ENCODE data around the gene ZNHIT6.
A peak's percentile ranks its signal among the peaks of the same experiment; 100 is the strongest.
"Not testable (repeated sequence)": the region's sequence is repeated elsewhere in the genome, so short reads cannot be mapped to it uniquely, and the experiment has no call there.

ZNHIT6 gene

GRCh38 chr1:85718678-85719340, 10.6 kb upstream of the ZNHIT6 start:
- H3K4me3 ChIP-seq (ENCODE audit: low read depth, low read length), result no peak overlapping the region
- TF ChIP-seq, protein P1, sequence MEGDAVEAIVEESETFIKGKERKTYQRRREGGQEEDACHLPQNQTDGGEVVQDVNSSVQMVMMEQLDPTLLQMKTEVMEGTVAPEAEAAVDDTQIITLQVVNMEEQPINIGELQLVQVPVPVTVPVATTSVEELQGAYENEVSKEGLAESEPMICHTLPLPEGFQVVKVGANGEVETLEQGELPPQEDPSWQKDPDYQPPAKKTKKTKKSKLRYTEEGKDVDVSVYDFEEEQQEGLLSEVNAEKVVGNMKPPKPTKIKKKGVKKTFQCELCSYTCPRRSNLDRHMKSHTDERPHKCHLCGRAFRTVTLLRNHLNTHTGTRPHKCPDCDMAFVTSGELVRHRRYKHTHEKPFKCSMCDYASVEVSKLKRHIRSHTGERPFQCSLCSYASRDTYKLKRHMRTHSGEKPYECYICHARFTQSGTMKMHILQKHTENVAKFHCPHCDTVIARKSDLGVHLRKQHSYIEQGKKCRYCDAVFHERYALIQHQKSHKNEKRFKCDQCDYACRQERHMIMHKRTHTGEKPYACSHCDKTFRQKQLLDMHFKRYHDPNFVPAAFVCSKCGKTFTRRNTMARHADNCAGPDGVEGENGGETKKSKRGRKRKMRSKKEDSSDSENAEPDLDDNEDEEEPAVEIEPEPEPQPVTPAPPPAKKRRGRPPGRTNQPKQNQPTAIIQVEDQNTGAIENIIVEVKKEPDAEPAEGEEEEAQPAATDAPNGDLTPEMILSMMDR (IDR thresholded peaks at IDR 0.05; ENCODE audit: low read depth, low read length, missing control alignments), result no peak
- no peak for DNase-seq (ENCODE audit: low read depth)

DNA sequence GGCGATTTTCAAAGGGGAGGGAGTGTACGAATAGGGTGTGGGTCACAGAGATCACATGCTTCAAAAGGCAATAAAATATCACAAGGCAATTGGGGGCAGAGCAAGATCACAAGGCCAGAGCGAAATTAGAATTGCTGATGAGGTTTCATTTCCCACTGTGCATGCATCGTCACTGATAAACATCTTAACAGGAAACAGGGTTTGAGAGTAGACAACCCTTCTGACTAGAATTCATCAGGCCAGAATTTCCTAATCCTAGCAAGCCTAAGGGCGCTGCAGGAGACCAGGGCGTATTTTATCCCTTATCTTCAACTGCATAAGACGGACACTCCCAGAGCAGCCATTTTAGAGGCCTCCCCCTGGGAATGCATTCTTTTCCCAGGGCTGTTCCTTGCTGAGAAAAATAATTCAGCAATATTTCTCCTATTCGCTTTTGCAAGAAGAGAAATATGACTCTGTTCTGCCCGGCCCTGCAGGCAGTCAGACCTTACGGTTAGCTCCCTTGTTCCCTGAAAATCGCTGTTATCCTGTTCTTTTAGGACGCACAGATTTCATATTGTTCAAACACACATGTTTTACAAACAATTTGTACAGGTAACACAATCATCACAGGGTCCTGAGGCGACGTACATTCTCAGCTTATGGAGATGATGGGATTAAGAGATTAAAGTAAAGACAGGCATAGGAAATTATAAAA, 6.3 kb upstream of the ZNHIT6 start:
- not testable (repeated sequence) for DNase-seq (ENCODE audit: low read depth)

DNA sequence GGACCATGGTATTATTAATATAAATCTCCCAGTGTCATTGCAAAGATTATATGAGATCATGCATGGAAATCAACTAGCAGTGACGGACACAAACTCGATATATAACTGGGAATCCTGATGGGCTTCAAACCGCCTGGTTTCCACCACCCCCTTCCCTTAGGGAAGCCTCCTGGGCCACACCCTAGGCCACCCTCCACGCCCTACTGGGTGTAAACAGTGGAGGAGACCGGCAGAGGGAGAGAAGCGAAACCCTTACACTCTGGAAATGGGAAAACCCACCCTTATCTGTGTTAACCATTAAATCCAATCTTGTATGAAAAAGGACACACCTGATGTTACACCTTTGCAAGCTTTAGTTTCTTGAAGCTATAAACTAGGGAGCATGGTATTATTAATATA, 595 bp upstream of the ZNHIT6 start:
- TF ChIP-seq, protein P1 (IDR thresholded peaks at IDR 0.05; ENCODE audit: low read depth, low read length, missing control alignments), result no peak
- peak overlapping the region; percentile 73 for H3K4me3 ChIP-seq (ENCODE audit: low read depth, low read length)
- no peak for DNase-seq (ENCODE audit: low read depth)

More for the DNA sequence above, 6.3 kb upstream of the ZNHIT6 start:
- H3K4me3 ChIP-seq (ENCODE audit: low read depth, low read length), result not testable (repeated sequence)

DNA sequence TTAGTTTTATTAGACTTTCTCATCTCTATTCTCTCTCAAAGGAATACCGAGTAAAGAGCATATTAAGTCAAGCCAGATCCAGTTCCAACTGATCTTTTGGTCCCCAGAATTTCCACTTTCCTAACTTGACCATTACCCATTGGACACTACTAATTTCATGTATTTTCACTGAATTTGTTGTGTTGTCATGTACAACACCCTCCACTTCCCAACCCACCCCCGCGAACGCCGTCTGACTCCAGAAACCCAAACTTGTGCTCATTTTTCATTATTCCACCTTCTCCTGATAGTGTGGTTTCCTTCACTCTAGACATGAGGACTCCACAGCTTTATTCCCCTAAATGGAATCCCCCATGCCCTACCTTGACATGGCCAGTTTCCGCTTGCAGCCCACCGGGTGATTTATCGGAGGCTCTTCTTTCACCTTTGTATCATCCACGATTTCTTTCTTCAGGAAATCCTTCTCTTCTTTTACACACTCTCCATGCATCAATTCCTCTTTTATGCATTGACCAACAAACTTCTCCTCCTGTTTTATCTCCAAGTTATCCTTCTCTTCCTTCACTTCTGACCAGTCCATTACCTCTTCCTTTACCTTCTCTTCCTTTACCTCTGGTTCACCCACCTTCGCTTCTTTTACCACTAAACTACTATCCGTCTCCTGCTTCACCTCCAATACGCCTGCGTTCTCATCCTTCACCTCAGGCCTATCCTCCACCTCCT, 805 bp downstream of the ZNHIT6 start:
- no peak for DNase-seq (ENCODE audit: low read depth)
- peak overlapping the region; percentile 73 for H3K4me3 ChIP-seq (ENCODE audit: low read depth, low read length)
- TF ChIP-seq, protein P1 (IDR thresholded peaks at IDR 0.05; ENCODE audit: low read depth, low read length, missing control alignments), result no peak

DNA sequence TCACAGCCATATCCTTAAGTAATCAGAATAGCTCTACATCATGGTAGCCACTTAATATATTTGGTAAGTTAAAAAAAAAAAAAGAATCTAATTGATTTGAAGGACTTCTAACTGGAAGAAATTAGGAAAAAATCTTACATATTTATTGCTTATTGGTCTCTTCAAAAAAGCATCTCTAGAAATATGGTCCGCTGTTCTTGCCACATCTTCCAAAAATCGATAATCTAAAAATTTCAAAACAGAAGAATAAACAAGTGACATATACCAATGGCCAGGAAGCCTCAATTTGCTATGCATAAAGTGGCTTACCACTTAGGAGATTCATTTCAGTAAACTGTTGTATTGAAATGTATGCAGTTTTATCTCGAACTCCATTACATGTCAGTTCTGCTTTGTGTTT, 2.3 kb downstream of the ZNHIT6 start:
- DNase-seq (ENCODE audit: low read depth), result no peak
- TF ChIP-seq, protein P1 (IDR thresholded peaks at IDR 0.05; ENCODE audit: low read depth, low read length, missing control alignments), result no peak

DNA sequence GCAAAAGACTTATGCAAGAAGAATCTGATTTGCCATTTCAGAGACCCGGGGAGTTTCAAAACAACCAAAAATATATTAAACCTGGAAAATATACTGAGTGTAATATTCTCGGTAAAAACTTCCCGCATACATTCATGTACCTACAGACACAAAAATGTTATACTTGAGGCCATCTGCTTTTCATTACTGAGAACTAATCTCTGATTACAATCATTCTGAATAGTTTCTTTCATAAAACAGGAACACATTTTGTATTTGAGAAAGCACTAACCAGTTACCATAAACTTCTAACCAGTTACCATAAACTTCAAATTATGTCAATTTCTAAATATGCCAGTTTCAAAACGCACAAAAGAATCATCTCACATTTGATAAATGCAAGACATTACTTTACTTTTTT, 7.8 kb downstream of the ZNHIT6 start:
- TF ChIP-seq, protein P1 (IDR thresholded peaks at IDR 0.05; ENCODE audit: low read depth, low read length, missing control alignments), result no peak
- no peak overlapping the region for H3K4me3 ChIP-seq (ENCODE audit: low read depth, low read length)
- DNase-seq (ENCODE audit: low read depth), result no peak

More for the DNA sequence above, 2.3 kb downstream of the ZNHIT6 start:
- no peak overlapping the region for H3K4me3 ChIP-seq (ENCODE audit: low read depth, low read length)

- DNase-seq (ENCODE audit: low read depth), result no peak
- no peak overlapping the region for H3K4me3 ChIP-seq (ENCODE audit: low read depth, low read length)
- TF ChIP-seq, protein P1 (IDR thresholded peaks at IDR 0.05; ENCODE audit: low read depth, low read length, missing control alignments), result no peak
Measured at GRCh38 chr1:85697895-85698294, 10.3 kb downstream of the ZNHIT6 start.

All from GM12864 (cell line).